GM21717 (cell line): ENCODE results near the gene KDM4B.

Experiments
- ATAC-seq: cut with Tn5 transposase; IDR thresholded peaks from one replicate; pipeline ENCODE4 v1.9.1; 2021; ENCODE audit warnings: mild to moderate bottlenecking, moderate library complexity; ENCODE audit not compliant: unreplicated experiment

Gene KDM4B

DNA sequence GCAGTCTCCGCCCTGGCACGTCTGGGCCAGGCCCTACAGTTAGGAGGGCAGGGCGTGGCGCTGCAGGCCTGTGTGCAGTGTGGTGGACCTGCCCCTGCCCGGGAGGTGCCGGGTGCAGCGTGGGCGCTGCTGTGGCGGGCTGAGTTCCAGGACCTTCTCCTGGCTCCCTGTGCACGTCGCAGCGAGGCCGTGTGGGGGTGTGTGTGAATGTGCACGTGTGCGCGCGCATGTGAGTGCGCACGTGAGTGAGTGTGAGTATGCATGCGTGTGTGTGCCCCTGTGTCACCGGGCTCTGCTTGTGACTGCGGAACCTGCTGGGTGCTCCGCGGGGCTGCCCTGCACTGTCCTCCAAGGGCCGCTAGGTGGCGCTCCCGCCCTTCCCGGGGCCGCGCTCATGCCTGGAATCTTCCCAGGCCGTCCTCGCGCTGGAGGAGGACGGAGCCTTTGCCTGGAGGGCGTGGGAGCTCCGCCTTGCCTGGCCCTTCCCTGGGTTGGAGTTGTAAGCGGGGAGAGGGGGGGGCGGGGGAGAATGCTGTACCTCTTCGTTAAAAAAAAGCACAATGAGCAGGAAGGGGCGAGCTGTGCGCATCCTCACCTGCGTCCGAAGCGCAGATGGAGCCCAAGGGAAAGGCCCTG lies 79.3 kb downstream of the KDM4B start:
- no peak for ATAC-seq

DNA sequence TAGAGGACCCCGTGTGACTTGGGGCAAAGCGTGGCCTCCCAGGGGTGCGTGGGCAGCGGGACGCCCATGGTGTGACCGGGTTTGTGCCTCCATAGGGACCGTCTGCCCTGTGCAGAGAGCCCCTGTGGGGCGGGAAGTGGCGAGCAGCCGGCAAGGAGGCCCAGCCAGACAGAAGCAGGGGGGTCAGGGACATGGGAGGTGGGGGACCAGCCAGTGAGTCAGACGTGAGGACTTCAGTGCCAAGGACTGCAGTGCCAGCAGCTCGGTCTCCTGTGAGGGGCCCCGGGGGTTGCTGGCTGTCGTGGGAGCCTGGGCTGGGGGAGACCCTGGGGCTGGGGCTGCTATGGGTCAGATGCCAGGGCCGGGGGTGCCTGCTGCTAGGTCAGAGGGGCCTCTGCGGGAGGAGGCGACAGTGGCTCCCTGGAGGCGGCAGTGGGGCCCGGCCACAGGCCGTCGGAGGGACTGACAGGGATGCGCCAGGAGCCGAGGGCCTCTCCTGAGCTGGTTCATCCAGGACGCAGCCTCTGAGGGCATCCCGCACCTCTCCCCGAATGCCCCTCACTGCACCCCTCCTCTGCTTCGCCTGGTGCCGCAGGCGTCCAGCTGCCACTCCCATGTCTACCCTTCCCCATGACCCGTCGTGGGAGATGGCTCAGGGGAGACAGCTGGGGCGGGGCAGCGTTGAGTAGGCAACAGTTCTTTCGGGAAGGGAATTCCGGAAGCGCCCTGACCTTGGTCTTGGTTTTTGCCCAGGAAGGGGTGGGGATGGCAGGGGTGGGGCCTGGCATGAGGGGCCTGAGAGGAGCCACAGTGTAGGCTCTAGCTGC lies 80.0 kb downstream of the KDM4B start:
- ATAC-seq = no peak

GRCh38 chr19:5049561-5049960 lies 80.6 kb downstream of the KDM4B start:
- no peak for ATAC-seq

GRCh38 chr19:5050067-5050656 lies 81.2 kb downstream of the KDM4B start:
- ATAC-seq = no peak

DNA sequence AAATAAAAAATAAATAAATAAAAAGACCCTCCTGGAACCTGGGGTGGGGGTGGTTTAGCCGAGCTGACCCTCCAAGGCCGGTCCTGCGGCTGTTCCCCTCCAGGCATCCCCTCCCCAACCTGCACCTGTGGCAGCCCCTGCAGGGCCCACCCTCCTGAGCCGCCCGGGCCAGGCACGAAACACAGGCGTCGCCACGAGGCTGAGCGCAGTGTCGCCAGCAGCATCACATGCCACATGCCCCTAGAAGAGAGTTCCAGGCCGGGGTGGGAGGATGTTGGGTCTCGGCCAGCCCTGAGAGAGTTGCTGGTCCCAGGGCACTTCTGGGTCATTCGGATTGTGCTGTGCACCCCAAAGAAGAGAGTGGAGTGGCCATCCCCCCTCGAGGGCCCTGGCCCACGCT lies 82.0 kb downstream of the KDM4B start:
- ATAC-seq = no peak

DNA sequence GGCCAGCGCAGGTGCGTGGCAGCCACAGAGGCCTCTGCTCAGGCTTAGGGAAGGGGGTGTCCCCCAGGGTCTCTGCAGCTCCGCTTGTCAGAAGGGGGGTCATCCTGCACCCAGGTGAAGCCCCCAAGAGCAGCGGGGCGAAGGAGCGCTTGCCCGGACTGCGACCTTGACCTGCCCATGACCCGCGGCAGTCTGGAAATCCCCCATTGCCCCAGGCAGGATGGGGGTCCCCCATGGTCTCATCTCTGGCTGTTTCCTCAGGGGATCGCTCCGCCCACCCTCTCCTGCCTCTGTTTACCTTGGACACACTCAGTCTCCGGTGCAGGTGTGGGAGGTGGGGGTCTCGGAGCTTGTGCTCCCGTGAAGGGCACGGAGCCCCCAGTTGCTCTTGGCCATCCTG lies 82.7 kb downstream of the KDM4B start:
- ATAC-seq = no peak

- no peak for ATAC-seq
These were observed 83.6 kb downstream of the KDM4B start for GRCh38 chr19:5052515-5052914.

DNA sequence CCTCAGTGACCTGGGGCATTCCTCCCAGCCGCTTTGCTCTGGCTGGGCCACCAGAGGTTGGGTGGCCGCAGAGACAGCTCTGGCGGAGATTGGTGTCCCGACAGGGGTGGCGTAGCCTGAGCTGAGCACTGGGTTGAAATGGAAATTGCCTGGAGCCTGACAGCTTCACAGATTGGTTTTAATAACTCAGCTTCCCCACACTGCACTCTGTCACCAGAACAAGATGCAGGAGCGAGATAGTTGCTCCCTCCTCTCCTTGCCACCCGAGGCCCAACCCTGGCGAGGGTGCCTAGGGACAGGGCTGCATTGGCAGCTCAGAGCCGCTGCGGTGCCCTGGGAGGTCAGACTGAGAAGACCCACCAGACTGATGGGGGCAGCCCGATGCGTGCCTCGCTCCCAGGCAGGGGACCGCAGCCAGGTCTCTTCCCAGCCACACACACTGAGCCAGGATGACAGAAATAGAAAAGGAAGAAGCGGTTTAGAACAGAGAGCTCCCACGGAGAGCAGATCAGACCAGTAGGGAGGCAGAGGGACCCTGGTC lies 84.1 kb downstream of the KDM4B start:
- no peak for ATAC-seq

- no peak for ATAC-seq
These were observed 84.7 kb downstream of the KDM4B start for GRCh38 chr19:5053661-5054060.

GRCh38 chr19:5054551-5055456 lies 85.9 kb downstream of the KDM4B start:
- no peak for ATAC-seq

GRCh38 chr19:5055457-5055776 lies 86.5 kb downstream of the KDM4B start:
- ATAC-seq = no peak

- no peak for ATAC-seq
These were observed 88.9 kb downstream of the KDM4B start for GRCh38 chr19:5057860-5058259.

GRCh38 chr19:5058521-5059212 lies 89.8 kb downstream of the KDM4B start:
- no peak for ATAC-seq

GRCh38 chr19:5059213-5059574 lies 90.3 kb downstream of the KDM4B start:
- no peak for ATAC-seq

GRCh38 chr19:5059793-5060192 lies 90.9 kb downstream of the KDM4B start:
- no peak for ATAC-seq

GRCh38 chr19:5062195-5062594 lies 93.3 kb downstream of the KDM4B start:
- ATAC-seq = no peak

DNA sequence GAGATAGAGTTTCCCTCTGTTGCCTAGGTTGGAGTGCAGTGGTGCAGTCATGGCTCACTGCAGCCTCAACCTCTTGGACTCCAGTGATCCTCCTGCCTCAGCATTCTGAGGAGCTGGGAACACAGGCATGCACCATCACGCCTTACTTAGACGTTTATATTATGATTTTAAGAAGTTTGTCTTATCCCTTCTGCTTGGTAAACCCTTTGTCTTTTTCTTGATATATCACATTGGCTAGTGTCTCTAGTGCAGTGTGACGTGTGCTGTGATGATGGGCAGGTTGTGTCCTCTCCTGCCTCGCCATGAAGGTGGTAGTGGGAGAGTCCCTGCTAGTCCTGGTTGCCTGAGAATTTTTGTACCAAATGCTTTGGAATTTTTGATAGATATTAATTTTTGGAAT lies 93.9 kb downstream of the KDM4B start:
- no peak for ATAC-seq

GRCh38 chr19:5063873-5064645 lies 95.1 kb downstream of the KDM4B start:
- ATAC-seq = no peak

DNA sequence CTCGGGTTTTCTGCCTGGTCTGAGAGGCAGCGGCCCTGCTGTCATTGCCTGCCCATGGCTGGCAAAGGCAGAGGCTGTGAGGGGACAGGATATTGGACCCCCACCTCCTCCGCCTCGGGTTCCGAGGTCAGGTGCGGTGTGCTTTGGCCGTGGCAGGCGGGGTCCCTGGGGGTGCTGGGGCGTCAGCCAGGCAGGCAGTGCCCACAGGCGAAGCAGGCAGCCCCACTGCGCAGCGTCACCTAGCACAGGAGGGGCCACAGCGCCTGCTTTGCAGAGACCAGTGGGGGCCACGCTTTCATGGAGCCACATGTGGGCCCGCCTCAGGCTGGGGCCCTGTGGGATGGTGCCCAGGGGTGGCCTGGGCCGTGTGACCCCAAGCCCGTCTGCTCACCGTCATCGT lies 96.0 kb downstream of the KDM4B start:
- no peak for ATAC-seq

GRCh38 chr19:5065663-5066093 lies 96.8 kb downstream of the KDM4B start:
- no peak for ATAC-seq
